Mesenteric fat pad (tissue), 1 donor: Measurements from ENCODE around the gene GALNT15. TPM values are rescaled to one million over a fixed set of nuclear protein-coding genes. Genes with fewer than 3 reads are reported as not detected.

ENCODE experiments used
- DNase-seq: peaks from one replicate; pipeline ENCODE4 v3.0.0-alpha.2; 2020; ENCODE audit warnings: low spot score
- total RNA-seq: library from RNA; stranded (reverse); fragmentation: NEBNext Ultra II Directional; extraction: Animal tissue kit (Norgen Biotek cat#: 25700); gene quantifications from one replicate; pipeline ENCODE4 v1.2.1, GENCODE V29; 2021
- donor health status: DM: yes; HTN: yes; CAD: no.

GALNT15 gene
- total RNA-seq, 1 donor from 2014 or later: 275 TPM

DNA sequence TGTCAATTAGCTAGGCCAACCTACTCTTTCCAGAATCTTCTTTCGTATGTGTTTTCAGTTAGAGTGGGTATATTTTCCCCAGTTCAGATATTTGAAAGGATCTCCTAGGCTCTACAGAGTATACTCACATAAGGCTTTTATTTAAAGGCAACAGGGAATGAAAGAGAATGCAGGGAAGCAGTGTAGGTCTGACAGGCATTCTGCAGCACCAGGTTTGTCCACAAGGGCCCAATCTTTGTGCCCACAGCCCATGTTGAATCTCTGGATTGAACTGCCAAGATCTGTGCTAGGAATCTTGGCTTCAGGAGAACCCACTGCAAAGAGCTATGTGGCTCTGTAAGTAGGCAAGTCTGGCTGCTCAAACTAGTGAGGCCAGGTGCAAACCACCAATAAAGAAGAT, 24.2 kb upstream of the GALNT15 start:
- DNase-seq: no peak

DNA sequence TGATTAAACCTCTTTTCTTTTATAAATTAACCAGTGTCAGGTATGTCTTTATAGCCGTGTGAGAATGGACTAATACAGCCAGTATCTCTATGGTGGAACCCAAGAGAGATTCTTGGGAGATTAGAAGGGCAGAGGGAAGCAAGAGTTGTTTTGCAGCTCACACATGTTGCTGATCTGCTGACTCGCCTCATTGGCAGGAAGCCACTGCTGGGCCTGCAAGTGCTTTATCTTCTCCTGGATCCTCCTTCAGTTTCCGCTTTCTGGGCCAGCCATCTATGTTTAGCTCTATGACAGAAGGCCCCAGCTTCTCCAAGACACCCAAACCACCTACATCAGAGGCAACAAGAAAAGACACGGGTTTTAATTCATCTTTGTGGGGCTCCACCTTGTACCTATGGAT, 23.4 kb upstream of the GALNT15 start:
- no peak for DNase-seq

DNA sequence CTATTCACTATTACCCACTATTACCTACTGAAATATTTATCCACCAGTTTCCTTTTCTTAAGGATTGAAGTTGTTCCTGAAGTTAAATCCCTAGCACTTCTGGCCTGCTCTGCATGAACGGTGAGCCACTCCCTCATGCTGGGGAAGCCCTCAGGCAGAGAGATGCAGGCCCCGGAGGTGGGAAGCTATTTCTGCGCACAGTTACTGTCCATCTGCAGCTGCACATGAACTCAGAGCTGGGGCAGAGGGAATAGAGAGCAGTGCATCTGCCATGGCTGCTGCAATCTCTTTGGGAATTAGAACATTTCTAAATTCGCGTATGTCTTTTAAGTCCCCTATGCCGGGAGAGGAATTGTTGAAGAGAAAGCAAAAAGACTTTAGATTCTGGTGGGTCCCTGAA, 6.3 kb upstream of the GALNT15 start:
- DNase-seq: no peak

DNA sequence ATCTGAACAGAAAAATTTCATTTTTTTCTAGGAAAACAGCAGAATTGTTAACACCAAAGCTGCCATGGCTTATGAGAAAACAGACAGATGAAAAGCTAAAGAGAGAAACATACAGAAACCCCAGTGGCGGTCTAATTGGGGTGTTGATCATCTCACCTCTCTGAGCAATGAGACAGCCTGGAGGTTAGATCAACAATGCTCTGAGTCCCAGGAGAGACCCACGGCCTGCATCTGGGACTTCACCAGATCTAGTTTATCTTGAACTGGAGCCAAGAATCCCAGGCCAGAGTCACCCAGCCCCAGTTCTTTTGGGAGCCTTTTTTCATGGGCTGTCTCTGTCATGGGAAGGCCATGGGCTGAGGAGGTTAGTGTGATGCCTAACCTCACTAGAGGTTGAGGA, 3.5 kb upstream of the GALNT15 start:
- no peak for DNase-seq

DNA sequence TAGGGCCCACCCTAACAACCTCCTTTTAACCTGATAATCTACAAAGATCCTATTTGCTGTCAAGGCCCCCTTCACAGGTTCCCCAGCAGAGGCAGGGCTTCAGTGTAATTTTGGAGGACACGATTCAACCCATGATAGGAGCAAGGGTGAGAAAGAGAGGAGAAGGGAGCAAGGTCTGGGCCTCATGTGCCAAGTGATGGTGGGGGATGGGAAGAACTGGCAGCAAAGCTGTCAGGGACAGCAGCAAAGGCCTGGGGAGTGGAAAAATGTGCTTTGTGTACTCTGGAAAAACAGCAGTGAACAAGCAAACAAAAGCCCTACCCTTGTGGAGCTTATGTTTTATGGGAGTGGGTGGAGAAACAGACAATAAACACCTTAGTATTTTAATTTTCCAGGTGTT, 2.7 kb upstream of the GALNT15 start:
- DNase-seq: no peak

DNA sequence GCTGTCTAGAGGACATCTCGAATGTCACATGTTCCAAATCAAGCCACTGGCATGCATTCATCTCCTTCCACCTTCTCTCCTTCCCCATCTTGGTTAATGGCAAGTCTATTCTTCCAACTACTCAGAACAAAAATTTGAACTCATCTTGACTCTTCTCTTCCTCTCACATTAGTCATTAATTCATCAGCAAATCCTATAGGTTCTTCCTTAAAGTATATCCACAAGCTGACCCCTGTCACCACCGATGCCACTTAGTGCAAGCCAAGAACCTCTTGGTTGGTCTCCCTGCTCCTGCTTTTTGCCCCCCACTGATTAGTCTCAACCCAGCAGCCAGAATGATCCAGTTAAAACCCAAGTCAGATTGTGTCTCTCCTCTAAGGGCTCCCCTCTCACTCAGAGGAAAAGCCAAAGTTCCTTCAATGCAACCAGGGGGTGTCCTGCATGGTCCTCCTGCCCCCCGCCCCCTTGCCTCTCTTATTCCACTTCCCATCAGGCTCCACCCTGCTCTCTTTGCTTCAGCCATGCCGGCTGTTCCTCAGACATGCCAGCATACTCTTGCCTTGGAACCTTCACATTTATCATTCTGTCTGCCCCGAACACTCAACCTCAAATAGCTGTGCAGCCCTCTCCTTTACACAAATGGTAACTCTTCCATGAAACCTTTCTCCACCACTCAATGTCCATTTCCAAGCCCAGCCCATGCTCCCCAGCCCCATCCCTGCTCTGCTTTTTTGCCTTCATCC, 1.0 kb upstream of the GALNT15 start:
- no peak for DNase-seq

DNA sequence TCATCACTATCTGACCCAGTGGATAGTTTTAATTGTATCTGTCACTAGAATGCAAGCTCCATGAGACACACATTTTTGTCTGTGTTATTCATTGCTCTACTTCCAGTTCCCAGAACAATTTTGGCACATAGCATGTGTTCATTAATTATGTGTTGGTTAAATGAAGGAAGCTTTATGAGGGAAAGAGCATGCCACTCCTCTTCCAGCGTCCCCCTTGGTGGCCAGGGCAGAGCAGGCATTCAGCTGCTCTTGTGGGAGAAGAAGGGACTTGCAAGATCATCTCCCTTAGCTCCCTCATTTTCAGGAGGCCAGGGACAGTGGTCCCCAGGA, 489 bp upstream of the GALNT15 start:
- DNase-seq: no peak

DNA sequence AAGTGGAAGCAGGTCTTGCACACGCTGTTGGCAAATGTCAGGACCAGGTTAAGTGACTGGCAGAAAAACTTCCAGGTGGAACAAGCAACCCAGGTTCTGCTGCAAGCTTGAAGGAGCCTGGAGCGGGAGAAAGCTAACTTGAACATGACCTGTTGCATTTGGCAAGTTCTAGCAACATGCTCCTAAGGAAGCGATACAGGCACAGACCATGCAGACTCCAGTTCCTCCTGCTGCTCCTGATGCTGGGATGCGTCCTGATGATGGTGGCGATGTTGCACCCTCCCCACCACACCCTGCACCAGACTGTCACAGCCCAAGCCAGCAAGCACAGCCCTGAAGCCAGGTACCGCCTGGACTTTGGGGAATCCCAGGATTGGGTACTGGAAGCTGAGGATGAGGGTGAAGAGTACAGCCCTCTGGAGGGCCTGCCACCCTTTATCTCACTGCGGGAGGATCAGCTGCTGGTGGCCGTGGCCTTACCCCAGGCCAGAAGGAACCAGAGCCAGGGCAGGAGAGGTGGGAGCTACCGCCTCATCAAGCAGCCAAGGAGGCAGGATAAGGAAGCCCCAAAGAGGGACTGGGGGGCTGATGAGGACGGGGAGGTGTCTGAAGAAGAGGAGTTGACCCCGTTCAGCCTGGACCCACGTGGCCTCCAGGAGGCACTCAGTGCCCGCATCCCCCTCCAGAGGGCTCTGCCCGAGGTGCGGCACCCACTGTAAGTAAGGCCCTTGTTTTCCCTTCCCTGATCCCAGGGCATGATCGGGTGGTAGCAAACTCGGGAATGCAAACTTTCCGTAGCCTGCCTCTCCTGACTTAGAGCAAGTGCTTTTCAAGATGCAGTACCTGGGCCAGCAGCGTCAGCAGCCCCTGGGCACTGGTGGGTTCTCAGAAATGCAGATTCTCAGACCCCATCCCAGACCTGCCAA, 759 bp downstream of the GALNT15 start:
- no peak for DNase-seq

DNA sequence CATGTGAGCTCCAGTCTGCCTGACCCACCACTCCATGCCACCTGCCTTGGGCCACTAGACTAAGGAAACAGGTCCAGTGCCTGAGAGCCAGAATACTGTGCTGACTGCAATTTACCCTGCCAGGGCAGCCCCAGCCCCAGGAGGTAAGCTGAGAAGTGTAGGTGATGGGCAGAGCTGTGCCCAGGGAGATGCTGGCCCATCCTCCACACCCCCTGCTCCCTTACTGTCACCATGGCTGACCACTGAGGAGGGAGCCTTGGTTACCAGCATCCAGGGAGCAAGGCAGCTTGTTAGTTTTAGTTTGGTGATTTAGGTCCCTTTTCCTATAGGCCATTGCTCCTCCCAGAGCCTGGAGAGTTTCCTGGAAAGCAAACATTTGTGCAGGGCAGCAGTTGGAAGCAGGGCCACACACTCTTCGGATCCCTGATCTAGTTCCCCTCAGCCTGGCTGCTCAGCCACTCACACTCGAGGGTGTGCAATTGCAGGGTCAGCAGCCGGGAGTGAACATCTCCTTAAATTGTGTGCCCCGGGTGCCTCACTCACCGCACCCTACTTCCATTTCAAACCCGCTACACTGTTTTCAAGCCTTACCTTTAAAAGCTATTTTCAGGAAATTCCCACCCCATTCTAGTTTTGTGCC, 2.0 kb downstream of the GALNT15 start:
- no peak for DNase-seq

DNA sequence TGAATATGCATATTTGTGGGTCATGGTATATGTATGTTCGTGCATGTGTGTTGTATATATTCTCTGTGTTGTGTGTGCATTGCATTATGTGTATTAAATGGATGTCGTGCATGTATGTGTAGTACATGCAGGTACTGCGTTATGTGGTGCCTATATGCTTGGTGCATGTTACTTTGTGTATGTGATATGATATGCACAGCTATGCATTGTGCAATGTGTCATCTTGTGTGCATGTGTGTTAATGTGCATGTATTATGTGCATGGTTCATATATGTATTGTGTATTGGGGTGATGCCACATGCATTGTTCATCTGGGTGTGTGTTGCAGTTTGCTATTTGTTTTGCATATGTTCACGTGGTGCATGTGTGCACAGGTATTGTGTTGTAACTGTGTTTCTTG, 2.9 kb downstream of the GALNT15 start:
- no peak for DNase-seq

DNA sequence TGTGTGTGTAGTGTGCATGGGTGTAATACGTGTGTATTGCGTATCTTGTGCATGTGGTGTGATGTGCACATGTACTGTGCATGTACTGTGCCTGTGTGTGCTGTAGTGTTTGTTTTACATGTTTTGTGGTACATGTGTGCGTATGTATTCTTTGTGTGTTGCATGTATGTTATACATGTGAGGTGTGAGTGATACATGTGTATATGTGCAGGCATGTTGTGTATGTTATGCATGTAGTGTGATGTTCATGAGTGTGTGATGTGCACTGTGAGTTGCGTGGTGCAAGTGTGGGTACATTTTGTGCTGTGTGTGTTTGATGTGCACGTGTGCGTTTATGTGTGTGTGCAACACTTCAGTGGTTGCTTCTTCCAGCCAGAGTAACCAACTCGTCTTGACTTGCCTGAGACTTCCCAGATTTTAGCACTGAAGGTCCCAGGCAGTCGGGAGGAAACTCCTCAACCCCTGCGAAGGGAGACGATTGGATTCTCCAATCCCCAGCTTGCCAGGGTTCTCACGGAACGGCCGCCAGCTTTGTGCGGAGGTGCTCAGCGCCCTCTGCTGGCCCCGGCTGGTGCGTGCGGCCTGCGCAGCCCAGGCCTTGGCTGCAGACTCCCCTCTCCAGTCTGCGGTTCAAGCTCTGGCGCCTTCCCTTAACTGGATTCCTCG, 3.6 kb downstream of the GALNT15 start:
- peak; percentile 93 for DNase-seq

DNA sequence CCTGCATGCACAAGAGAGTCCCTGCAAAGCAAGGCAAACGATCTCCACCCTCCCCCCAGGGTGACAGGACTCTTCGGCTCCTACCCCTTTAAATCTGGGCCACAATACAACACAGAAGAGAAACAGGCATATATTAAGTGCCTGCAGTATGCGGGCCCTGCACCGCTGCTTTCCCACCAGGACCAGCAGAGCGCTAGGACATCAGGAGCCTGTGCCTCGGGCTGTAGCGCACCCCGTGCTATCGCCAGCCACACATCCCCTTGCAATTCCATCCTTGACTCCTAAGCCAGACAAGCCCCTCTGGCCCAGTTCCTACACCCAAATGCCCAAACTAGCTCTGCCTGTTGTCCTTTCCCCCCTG, 4.1 kb downstream of the GALNT15 start:
- no peak for DNase-seq

DNA sequence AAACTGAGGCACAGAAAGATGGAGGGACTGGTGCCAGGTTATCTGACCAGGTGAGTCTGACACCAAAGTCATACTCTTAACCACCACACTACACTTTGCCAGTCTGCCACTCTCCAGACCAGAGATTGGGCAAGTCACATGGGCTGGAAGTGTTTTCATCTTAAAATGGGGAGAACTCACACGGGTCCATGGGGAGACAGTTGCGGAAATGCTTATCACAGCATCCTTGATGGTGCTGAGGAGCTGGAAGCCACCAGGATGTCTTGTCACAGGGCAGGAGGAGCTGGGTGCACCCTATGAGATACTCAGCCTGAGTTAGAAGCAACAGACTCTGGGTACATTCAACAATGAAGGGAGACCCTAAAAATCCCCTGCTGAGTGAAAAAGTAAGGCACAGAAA, 4.8 kb downstream of the GALNT15 start:
- DNase-seq: no peak

DNA sequence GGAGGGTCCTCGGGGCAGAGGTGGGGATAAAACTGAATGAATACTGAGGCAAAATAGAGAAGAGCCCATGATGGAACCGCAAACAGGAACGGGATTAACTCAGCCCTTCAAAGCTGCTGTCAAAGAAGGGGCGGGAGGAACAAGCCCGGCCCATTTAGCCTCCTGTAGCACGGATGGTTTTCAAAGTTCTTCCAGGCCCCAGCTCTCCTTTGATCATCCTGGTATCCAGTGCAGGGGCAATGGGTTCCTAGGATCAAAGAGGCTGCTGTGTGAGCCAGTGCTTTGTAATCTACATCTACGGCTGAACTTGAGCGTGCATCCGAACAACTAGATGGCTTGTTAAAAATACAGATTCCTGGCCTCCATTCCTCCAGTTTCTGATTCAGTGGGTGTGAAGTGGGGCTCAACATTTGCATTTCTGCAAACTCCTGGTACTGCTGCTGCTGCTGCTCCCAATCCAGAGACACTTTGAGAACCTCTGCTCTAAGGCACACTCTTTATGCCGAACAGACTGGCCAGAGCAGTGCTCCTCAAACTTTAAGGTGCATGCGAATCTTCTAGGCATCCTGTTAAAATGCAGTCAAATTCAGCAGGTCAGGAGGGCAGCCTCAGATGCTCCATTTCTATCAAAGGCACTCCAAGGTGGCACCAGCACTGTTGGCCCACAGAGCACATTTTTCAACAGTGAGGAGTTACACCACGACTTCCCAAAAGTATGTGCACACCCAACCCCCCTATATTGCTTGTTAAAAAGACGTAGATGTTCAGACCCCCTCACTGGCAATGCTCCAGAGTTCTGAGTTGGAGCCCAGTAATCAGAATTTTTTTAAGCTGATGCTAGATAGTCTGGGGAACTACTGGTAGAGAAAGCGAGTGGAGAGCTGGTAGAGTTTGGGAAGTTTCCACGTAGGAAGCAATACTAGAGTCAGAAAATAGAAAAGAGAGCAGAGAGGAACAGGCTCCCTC, 5.6 kb downstream of the GALNT15 start:
- no peak for DNase-seq

DNA sequence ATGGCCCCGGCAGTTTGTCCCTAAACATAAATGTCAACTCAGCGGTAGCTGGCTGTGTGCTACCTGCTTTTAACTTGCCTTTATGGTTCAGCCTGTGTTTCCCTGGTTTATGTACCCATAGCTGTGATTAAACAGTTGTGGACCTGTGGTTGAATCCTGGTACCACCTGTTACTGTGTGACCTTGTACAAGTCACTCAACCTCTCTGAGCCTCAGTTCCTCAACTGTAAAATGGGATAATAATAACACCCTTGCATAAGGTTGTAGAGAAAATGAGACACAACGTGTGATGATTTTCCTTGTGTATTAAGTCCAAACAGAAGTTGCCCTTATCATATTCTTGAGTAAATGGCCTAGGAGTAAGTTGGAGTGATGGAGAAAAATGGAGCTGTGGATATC, 6.3 kb downstream of the GALNT15 start:
- DNase-seq: no peak

DNA sequence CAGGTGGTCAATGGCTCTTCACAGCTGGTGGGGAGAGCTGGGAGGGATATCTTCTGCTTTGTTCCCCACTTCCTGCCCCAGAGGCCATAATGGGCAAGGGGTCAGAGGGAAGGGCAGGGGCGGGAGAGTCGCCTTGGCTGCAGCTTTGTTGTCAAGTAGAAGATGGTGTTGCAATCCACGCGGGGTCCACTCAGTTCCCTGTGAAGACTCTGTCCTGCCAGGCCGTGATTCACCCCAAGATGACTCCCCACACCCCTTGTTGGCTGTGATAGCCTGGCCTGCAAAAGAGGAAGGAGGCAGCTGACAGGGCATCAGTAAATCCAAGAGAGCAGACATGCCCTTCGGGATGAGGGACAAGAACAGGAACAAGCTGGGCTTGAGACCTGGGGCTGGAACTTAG, 6.9 kb downstream of the GALNT15 start:
- no peak for DNase-seq

DNA sequence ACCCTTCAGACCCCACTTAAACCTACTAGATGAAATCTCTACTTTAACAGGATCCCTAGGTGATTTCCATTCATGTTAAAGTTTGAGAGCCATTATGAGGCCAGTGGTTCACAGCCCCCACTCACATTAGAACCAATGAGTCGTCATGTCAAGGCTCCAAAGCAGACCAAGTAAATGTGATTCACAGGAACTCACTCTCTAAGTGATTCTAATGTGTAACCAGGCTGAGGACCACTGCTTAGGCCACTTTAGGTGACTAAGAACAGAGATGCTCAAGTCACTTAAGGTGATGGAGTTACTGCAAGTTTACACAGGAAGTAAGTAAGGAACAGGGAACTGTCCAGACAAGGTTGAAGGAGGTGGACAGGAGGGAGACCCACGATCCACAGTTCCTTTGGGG, 7.7 kb downstream of the GALNT15 start:
- DNase-seq: no peak

DNA sequence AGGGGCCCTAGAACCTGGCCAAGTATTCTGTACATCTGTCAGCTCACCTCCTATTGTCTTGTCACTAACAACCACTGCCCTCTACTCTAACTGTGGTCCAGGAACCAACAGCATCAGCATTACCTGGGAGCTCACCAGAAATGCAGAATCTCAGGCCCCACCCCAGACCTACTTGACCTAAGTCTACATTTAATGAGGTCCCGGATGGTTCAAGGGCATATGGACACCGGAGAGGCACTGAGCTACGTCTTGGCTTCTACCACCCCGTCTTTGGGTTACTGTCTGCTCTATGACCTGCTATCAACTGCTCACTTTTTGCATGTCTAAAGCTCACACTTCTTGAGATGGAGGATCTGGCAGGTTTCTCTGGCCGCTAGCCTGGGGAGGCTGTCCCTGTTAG, 8.1 kb downstream of the GALNT15 start:
- DNase-seq: no peak

DNA sequence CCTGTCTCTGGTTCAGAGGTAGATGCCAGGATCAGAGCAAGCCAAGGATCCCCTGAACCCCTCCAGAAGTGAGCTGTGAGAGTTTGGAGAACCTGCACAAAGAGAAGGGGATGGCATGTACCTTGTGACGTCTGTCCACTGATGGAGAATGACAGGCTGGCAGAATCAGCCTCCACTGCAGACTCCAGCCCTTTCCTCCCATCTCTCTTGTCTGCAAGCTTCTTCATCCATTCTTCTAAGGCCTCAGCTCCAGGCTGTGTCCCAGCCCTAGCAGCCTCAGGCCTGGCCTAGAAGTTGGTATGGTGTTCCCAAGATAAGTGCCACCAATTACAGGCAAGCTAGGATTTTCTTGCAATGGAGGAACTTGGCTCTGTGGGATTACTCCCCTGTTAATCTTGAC, 8.6 kb downstream of the GALNT15 start:
- no peak for DNase-seq

DNA sequence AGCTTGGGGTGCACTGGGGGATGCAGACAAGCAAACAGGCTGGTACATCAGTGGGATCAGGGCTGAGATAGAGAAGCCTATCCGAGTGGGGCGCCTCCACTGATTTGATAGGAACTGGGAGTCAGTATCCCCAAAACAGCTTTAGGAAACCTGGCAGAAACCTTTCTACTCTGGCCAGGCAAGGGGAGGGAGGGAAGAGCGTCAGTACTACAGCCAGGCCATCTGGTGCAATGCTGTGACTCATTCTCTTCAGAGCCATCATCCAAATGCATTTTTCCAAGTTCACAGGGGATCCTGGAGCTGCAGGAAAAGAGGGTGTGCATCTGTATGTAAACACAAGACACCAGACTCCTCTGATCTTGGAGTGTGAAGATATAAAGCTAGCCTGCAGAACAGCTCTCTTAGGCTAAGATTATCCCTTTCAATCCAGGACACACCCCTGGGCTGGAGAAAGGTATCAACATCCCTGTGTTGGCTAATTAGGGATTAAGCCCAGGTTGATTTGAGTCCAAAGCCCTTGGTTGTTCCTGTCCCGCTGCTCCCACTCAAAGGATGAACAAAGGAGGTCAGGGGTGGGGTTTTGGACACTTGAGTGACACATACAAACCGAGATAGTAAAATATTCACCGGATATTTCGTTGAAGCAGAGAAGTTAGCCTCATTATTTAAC, 9.3 kb downstream of the GALNT15 start:
- no peak for DNase-seq
